H7 (cell line): ENCODE results near the gene EXTL1. TPM values are rescaled to one million over a fixed set of nuclear protein-coding genes. Genes with fewer than 3 reads are reported as not detected.

ENCODE experiments used
- DNase-seq: peaks from one replicate; pipeline ENCODE4 v3.0.0; 2012
- H3K27me3 ChIP-seq: 2 replicates; pipeline ENCODE4 v1.6.0; 2011; ENCODE audit warnings: mild to moderate bottlenecking, low read length; ENCODE audit not compliant: control insufficient read depth, insufficient read depth
- H3K36me3 ChIP-seq: replicated peaks from 2 replicates; pipeline ENCODE4 v1.5.1; 2011; ENCODE audit warnings: low read length; ENCODE audit not compliant: control insufficient read depth, insufficient read depth
- H3K4me3 ChIP-seq: 2 replicates; pipeline ENCODE4 v1.5.1; 2011; ENCODE audit warnings: low read depth, mild to moderate bottlenecking, control low read depth, low read length, moderate library complexity; ENCODE audit not compliant: insufficient read depth
- total RNA-seq: library from RNA; depleted of rRNA; stranded (reverse); fragments of >200 nt; shearing (Covaris generic); gene quantifications from 2 replicates; pipeline ENCODE4 v1.2.3, GENCODE V29; 2014

The EXTL1 gene
- total RNA-seq, 1 experiment from 2014 or later: 0.38 TPM

DNA sequence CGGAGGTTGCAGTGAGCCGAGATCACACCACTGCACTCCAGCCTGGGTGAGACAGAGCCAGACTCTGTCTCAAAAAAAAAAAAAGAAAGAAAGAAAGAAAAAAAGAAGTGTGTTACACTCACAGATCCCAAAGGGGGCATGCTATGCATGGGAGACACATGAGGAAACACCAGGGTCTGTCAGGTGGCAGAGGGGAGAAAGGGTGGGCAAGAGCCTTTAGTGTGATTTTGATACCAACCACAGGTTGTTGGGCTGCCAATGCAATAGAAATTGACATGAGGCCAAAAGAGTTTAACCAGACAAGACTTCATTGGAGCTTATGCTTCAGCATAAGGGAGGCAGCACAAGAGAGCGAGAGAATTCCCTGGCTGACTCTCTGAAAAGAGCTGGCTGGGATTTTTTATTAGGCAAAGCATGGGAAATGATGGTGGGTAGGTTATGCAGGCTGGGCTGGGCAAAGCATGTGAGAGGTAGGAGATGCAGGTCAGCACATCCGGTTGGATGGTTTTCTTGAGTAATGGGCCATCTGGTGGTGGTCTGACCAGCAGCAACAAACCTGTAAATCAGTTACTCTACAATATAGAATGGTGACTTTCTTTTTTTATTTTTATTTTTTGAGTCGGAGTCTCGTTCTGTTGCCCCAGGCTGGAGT is 11.7 kb upstream of the EXTL1 start:
- peak; percentile 82 for DNase-seq
- Histone ChIP-seq H3K27me3 (no peaks in the 10 kb centered on the region), H3K4me3 (no peak overlapping the region), H3K36me3 (no peaks in the 10 kb centered on the region)

DNA sequence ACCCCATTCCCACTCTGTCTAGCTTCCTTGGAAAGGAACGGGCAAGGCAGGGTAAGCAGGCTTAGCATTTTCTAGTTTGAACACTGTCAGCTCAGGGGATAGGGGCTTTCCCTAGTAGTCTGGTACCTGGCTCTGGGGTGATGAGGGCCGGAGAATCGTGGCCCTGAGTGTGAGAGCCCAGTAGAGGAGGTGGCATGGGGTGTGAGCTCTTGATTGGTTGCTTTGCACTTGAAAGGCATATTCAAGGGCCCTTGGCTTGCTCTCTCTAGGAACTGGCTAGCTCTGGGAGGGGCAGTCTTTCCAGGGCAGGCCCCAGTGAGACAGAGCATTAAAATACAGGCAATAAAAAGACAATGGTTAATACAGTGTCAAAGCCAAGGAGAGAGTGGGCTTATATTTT is 10.8 kb upstream of the EXTL1 start:
- Histone ChIP-seq H3K4me3 (no peak overlapping the region), H3K27me3 (no peaks in the 10 kb centered on the region), H3K36me3 (no peaks in the 10 kb centered on the region)
- DNase-seq: peak; percentile 83

DNA sequence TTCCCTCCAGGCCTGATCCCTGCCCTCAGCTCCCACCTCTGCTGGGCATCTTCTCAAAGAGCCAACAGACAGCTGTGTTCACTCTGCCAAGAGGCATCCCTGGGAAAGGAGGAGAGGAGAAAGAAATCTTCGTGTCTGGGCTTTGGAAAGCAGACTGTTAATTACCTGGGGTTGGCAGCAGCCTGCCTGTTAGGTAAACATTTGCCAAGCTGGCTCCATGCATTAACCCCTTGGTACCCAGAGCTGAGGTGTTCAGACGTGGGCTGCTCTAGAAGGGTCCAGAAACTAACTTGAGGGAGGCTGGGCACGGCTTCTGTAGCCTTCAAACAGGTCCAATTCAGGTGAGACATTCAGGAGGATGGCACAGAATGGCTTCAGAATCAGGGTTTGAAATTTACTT is 8.7 kb upstream of the EXTL1 start:
- Histone ChIP-seq H3K4me3 (no peak overlapping the region), H3K36me3 (no peaks in the 10 kb centered on the region), H3K27me3 (no peaks in the 10 kb centered on the region)
- no peak for DNase-seq

DNA sequence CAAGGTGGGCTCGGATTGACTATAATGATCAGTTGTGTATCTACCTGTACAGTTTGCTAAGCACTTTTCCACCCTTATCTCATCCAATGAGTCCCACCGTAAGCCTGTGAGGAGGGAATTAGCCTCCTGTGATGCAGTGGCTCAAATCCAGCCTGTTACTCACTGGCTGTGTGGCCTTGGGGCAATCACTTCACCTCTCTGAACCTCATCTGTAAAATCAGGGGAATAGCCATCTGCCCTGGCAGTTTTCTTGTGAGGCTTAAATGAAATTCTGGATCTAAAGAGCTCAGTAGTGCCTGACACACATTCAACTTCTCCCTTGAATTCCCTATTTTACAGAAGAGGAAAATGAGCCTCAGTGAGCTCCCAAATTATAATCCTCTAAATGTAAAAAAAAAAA is 7.4 kb upstream of the EXTL1 start:
- H3K27me3 ChIP-seq: no peaks in the 10 kb centered on the region
- DNase-seq: no peak
- H3K36me3 ChIP-seq: no peaks in the 10 kb centered on the region
- H3K4me3 ChIP-seq: no peak overlapping the region

DNA sequence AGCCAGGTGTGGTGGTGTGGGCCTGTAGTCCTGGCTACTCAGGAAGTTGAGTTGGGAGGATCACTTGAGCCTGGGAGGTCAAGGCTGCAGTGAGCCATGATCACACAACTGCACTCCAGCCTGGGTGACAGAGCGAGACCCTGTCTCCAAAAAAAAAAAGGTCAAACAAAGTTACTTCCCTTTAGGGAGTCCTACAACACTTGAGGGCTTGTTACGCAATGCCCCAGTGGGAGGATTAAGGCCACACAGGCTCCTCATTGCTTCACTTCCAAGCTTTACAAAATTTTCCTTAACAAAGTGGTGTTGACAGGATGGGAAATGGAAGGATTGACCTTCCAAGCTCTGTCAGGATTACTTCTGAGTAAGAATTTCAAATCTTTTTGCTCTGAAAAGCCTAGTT is 6.2 kb upstream of the EXTL1 start:
- H3K36me3 ChIP-seq: no peaks in the 10 kb centered on the region
- H3K27me3 ChIP-seq: no peaks in the 10 kb centered on the region
- no peak overlapping the region for H3K4me3 ChIP-seq
- DNase-seq: peak; percentile 45

DNA sequence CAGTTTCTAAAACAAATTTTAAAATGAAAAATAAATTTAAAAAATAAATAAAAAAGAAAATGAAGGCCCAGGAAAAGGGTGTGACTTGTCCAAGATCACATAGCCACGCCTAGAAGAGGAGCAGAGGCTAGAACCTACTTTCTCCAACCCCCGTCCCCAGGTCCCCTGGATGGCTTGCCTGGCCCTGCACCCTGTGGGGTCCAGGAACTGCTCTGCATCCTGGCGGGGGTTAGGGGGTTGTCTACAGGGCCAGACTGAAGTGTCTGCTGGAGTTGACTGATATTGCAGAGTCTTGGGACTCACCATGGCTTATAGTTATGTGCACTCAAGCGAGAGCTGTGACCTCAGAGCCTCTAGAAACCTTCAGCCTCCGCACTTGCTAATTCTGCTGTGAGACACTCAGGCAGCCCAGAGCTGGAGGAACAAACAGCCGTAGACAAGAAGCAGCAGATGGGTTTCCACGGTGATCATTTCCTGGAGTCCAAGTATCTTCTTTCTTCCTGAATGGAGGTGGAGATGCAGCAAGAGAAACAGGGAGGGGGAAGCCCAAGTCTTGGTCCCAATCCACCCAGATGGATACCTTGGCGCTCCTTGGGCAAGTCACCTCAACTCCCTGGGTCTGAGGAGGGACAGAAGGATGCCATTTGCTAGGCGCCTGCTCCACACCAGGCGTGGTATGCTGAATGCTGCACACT is 5.2 kb upstream of the EXTL1 start:
- no peaks in the 10 kb centered on the region for H3K27me3 ChIP-seq
- H3K4me3 ChIP-seq: no peak overlapping the region
- DNase-seq: no peak
- H3K36me3 ChIP-seq: no peaks in the 10 kb centered on the region

DNA sequence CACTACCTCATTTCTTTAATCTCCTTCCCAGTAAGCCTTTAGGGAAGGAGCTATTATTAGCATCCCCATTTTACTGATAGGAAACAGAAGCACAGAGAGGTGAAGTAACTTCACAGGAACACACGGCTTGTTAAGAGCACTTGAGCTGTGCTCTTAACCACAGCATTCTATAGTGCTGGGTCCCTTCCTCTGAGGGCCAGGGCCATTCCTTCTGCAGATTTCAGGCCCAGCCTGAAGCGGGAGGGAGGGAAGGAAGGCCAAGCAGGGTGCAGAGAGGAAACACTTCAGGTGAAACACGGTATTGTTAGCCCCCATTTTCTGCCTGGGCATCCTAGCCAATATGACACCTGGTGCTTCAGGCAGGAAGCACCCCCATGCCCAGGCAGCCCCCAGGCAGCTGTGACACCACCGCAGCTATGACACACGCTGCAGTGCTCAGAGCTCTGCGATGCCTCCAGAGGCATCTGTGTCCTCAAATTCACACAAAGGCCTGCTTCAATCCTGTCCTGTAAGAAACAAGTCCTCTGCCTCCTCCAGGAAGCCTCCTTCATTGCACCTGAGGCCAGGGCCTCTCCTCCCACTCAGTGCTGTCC is 4.5 kb upstream of the EXTL1 start:
- Histone ChIP-seq H3K4me3 (no peak overlapping the region), H3K27me3 (no peaks in the 10 kb centered on the region), H3K36me3 (no peaks in the 10 kb centered on the region)
- DNase-seq: peak; percentile 36

DNA sequence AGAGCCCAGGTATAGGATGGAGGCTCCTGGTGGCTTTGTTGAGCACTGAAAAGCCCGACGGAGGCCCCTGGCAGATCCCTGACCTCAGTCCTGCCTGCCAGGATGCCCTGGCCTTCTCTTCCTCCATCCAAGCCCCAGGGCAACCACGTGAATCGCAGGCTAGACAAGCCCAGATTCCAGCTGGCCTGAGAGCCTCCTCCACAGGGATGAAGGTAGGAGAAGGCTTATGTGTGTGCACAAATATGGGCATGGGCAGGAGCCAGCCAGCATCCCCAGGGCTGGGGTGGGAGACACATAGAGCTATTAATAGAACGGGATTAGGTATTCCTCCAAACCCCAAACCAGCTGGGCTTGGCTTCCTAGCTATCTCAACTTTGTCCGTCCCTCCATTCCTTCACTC is 4.0 kb upstream of the EXTL1 start:
- Histone ChIP-seq H3K27me3 (no peaks in the 10 kb centered on the region), H3K36me3 (no peaks in the 10 kb centered on the region), H3K4me3 (no peak overlapping the region)
- DNase-seq: peak; percentile 26

DNA sequence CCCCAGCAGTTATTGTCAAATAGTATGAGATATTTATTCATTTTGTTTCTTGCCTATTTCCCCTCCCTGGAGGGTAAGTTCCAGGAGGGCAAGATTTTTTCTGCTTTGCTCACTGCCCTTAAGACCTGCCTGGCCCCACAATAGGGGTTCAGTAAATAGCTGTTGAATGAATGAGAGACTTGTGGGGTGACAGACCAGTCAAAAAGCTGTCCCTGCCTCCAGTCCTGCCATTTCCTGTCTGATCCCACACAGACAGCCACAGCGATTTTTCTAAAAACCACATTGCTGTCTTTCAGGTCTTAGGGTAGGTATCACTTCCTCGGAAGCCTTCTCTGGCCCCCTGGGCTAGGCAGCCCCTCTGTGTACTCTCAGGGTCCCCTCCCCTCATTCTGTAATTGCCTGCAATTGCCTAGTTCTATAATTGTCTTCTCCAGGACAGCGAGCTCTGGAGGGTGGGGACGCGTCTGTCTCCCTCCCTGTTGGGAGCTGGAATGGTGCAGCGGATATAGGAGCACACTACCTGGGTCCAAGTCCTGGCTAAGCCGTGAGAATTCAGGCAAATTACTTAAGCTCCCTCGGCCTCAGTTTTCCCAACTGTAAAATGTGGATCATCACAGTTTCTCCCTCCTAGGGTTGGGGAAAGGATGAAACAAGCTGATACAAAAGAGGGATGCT is 1.8 kb upstream of the EXTL1 start:
- H3K27me3 ChIP-seq: no peaks in the 10 kb centered on the region
- DNase-seq: no peak
- H3K36me3 ChIP-seq: no peaks in the 10 kb centered on the region
- H3K4me3 ChIP-seq: no peak overlapping the region

DNA sequence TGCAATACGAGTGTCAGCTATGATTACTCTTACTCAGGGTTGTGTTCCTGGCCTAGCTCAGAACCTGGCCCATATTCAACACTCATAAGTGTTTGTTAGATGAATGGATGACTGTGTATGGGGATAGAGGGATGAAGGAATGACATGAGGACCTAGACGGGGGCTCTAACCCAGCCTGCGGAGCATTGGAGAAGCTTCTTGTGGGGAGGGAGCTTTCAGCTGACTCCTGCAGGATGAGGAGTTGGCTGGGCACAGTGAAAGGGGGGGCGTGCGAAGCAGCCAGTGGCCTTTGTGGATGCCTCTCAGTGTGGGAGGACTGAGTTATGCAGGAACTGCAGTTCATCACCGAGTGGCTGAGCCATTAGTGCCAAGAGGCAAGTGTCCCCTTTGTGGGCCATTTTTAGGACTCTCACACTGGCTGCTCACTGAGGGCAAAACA is 1.2 kb upstream of the EXTL1 start:
- H3K27me3 ChIP-seq: no peaks in the 10 kb centered on the region
- no peak overlapping the region for H3K4me3 ChIP-seq
- no peaks in the 10 kb centered on the region for H3K36me3 ChIP-seq
- DNase-seq: no peak

DNA sequence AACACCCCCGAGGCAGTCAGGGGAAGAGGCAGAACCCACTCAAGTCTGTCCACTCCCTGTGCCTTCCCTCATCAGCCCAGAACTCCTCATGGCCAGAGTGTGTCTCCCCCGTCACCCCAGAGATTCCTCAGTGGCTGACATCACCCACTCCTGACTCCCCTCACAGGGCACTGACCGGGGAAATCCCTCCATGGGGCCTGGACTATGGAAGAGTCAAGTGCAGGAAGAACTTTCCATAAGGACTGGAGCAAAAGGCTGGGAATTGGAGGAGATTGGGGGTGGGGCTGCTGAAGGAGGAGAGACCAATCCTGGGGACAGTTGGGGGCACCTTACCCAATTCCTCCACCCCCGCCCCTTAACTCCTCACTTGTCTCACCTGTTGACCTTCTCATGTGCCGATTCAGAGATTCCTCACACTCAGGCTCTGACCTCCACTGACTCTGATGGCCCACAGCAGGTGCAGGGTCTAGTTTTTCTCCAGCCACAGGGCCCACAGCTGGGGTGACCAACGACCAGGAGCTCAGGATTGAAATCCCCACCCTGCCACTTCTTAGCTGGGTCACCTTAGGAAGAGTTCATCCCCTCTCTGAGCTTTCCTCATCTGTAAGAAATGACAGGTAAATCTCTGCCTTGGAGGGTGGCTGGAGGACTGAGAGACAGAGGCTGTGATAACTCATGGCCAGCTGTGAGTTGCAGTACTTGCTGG is 481 bp upstream of the EXTL1 start:
- H3K36me3 ChIP-seq: no peaks in the 10 kb centered on the region
- DNase-seq: no peak
- no peak overlapping the region for H3K4me3 ChIP-seq
- no peaks in the 10 kb centered on the region for H3K27me3 ChIP-seq

DNA sequence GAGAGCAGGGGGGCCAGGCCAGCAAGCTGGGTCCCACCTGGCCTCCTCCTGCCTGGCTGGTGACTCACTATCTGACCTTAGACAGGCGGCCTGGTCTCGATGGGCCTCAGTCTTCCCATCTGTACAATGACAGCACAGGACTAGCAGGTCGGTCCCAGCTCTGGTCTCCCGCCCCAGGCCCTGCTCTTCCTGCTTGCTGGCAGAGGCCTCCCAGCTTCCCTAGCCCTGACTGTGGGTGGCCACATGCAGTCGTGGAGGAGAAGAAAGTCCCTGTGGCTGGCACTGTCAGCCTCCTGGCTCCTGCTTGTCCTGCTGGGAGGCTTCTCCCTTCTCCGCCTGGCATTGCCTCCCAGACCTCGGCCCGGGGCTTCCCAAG is 817 bp downstream of the EXTL1 start:
- Histone ChIP-seq H3K36me3 (no peaks in the 10 kb centered on the region), H3K27me3 (no peaks in the 10 kb centered on the region), H3K4me3 (no peak overlapping the region)
- DNase-seq: no peak

DNA sequence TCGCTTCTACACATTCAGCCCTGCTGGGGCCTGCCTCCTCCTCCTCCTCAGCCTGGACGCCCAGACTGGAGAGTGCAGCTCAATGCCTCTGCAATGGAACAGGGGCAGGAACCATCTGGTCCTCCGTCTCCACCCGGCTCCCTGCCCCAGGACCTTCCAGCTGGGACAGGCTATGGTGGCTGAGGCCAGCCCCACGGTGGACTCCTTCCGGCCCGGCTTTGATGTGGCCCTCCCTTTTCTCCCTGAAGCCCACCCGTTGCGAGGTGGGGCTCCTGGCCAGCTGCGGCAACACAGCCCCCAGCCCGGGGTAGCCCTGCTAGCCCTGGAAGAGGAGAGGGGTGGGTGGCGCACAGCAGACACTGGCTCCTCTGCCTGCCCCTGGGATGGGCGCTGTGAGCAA is 1.4 kb downstream of the EXTL1 start:
- H3K27me3 ChIP-seq: no peaks in the 10 kb centered on the region
- H3K36me3 ChIP-seq: no peaks in the 10 kb centered on the region
- H3K4me3 ChIP-seq: no peak overlapping the region
- no peak for DNase-seq

DNA sequence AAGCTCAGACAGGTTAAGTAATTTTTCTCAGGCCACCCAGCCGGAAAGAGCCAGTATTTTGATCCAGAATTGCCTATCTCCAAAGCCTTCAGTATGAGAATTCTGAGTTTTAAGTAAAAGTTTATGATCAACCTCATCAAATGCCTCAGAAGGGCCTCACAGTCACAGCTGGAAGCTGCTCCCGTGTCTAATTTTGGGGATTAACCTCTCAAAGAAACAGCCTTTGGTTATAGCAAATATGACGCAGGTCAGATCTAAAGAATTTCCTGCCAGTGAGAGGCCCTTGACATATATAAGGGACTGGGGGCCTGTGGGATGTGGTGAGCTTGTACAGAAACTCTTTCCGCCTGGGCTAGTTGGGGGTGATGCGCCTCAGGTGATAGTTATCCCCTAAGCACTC is 2.3 kb downstream of the EXTL1 start:
- Histone ChIP-seq H3K27me3 (no peaks in the 10 kb centered on the region), H3K4me3 (no peak overlapping the region), H3K36me3 (no peaks in the 10 kb centered on the region)
- DNase-seq: no peak
